ENCODE results near the gene SPTB. TPM values are rescaled to one million over a fixed set of nuclear protein-coding genes. Genes with fewer than 3 reads are reported as not detected.

The SPTB gene
- total RNA-seq, 1 donor from 2014 or later: 0.98 TPM

GRCh38 chr14:64768401-64769095 lies 111.2 kb downstream of the SPTB start:
- Histone ChIP-seq H3K36me3 (no peaks in the 10 kb centered on the region), H3K27me3 (no peaks in the 10 kb centered on the region), H3K4me1 (peaks cover 18% of the 10 kb centered on the region), H3K9me3 (no peaks in the 10 kb centered on the region), H3K4me3 (no peak overlapping the region), H3K27ac (no peak overlapping the region)
- TF ChIP-seq POLR2AphosphoS5 (IDR thresholded peaks at IDR 0.05; ENCODE audit: insufficient read depth in 1 of 2, low read depth in 1 of 2) (no peak), POLR2A (IDR thresholded peaks at IDR 0.05) (no peak), CTCF (IDR thresholded peaks at IDR 0.05) (no peak)
- intact Hi-C loops (cut with DNase I): no loop called here
- DNase-seq (ENCODE audit: extremely low spot score in 2 of 2): no peak

- Histone ChIP-seq H3K9me3 (no peaks in the 10 kb centered on the region), H3K27ac (no peak overlapping the region), H3K27me3 (no peaks in the 10 kb centered on the region), H3K4me1 (peaks cover 27% of the 10 kb centered on the region), H3K4me3 (no peak overlapping the region), H3K36me3 (no peaks in the 10 kb centered on the region)
- no peak for DNase-seq (ENCODE audit: extremely low spot score in 2 of 2)
- intact Hi-C loops (cut with DNase I): no loop called here
- TF ChIP-seq POLR2A (IDR thresholded peaks at IDR 0.05) (no peak), POLR2AphosphoS5 (IDR thresholded peaks at IDR 0.05; ENCODE audit: insufficient read depth in 1 of 2, low read depth in 1 of 2) (no peak), CTCF (IDR thresholded peaks at IDR 0.05) (no peak)
Measured at GRCh38 chr14:64767215-64767964, 112.3 kb downstream of the SPTB start.

- no peak for DNase-seq (ENCODE audit: extremely low spot score in 2 of 2)
- no peak for TF ChIP-seq POLR2A (IDR thresholded peaks at IDR 0.05)
- TF ChIP-seq CTCF (IDR thresholded peaks at IDR 0.05): no peak
- no peak for TF ChIP-seq POLR2AphosphoS5 (IDR thresholded peaks at IDR 0.05; ENCODE audit: insufficient read depth in 1 of 2, low read depth in 1 of 2)
- Histone ChIP-seq H3K4me1 (peaks cover 35% of the 10 kb centered on the region), H3K4me3 (no peak overlapping the region), H3K27ac (no peak overlapping the region), H3K9me3 (no peaks in the 10 kb centered on the region), H3K36me3 (no peaks in the 10 kb centered on the region), H3K27me3 (no peaks in the 10 kb centered on the region)
- intact Hi-C loops (cut with DNase I): no loop called here
Measured at GRCh38 chr14:64766430-64767151, 113.1 kb downstream of the SPTB start.

GRCh38 chr14:64765740-64766302 lies 113.9 kb downstream of the SPTB start:
- no peak for TF ChIP-seq POLR2A (IDR thresholded peaks at IDR 0.05)
- TF ChIP-seq CTCF (IDR thresholded peaks at IDR 0.05): no peak
- no peak for TF ChIP-seq POLR2AphosphoS5 (IDR thresholded peaks at IDR 0.05; ENCODE audit: insufficient read depth in 1 of 2, low read depth in 1 of 2)
- Histone ChIP-seq H3K27ac (no peak overlapping the region), H3K4me3 (no peak overlapping the region), H3K27me3 (no peaks in the 10 kb centered on the region), H3K36me3 (no peaks in the 10 kb centered on the region), H3K9me3 (no peaks in the 10 kb centered on the region), H3K4me1 (peaks cover 42% of the 10 kb centered on the region)
- no peak for DNase-seq (ENCODE audit: extremely low spot score in 2 of 2)
- intact Hi-C loops (cut with DNase I): loop anchor here (2.0 kb wide), 1 partner anchor 95 kb away; no protein-coding TSS in a partner anchor
